ENCODE measurements around the gene DNAJC30. TPM values are rescaled to one million over a fixed set of nuclear protein-coding genes. Genes with fewer than 3 reads are reported as not detected.

Gene DNAJC30
- total RNA-seq, 2 experiments from 2014 or later = 9.3 to 11.0 TPM

DNA sequence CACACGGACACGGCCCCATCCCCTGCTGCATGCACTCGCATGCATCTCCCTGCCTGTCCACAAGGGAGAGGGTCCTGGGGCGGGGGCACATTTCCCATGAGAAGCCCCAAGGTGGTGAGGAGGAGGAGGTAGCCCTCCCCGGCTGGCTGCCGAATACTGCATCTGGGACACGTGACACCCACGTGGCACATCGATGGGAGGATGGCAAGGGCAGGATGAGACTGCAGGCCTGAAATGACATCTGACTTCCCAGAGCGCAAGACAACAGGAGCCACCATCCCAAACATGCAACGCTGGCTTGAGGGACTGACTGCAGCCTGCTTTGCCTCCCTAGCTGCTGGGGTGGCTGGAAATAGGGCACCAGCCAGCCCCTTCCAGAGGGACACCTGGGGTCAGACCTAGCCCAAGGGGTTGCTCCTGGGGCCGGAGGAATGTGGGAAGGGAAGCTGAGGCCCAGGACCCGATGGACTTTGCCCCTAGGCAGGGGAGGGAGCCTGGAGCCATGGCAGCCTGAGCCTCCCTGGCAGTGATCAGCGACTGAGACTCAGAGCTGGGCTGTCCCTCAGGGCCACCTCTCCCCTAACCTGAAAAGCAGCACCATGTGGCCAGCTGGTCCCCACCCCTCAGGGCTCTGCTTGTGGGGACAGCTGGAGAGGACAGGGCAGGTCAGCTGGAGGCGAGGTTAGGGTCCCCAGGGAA lies 16.3 kb upstream of the DNAJC30 start:
- CTCF ChIA-PET = no interaction called here
- POLR2A ChIA-PET = no interaction called here

DNA sequence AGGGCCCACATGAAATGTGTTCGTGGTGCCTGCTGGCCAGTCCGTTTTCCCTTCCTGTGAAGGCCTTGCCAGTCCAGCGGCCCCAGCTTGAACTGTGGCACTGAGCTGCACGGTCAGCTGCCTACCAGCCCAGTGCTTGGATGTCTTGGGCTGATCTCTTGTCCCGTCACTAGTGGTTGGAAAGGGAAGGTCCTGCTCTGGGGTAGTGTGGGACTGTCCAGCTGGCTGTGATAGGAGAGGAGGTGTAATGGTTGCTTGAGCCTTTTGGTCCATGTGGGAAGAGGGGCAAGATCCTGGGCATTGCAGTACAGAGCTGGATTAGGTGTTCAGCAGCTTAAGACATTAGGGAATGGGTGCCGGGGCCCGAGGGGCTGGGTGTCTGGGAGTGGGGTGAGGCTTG lies 15.2 kb upstream of the DNAJC30 start:
- CTCF ChIA-PET = no interaction called here
- POLR2A ChIA-PET = interaction anchor here (0.5 to 0.7 kb wide), 2 partner anchors 35 to 220 kb away, joined by 3 to 8 read pairs; no protein-coding TSS in a partner anchor

DNA sequence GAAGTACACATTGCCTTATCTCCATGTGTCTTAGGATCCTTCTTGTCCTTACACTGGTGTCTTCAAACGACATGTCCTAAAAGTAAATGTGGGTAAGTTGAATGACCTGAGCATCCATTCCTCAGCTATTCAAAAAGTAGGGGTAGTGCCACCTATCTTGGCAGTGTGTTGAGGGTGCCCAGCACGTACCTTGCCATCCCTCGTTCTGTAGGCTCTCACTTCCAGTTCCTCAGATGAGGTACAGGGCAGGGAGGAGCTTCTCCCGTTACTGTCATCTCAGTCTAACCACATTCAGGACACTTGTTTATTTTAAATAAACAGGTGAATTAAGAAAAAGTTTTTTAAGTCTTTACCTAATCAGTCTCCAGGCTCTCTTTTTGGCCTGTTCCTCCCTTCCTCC lies 13.1 kb upstream of the DNAJC30 start:
- POLR2A ChIA-PET = interaction anchor here (1.5 kb wide), 1 partner anchor 13 kb away, joined by 3 read pairs; no protein-coding TSS in a partner anchor
- CTCF ChIA-PET = no interaction called here

DNA sequence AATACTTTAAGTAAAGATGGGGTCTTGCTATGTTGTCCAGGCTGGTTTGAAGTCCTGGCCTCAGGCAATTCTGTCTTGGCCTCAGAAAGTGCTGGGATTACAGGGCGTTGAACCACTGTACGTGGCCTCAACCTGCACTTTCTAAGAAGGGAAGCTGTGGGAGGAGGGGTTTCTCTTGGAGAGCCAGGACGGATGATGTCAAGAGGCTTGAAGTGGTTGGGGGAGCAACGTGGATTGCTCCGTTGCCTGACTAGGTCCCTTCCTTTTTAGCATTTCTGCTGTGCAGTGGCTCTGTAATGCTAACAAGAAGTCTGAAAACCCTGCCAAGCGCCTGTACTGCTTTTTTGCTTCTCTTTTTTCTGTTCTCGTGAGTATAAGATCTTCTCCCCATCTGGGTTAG lies 7.4 kb upstream of the DNAJC30 start:
- ChIA-PET CTCF (no interaction called here), POLR2A (interaction anchor here (0.6 kb wide), 1 partner anchor 38 kb away, joined by 4 read pairs; no protein-coding TSS in a partner anchor)

DNA sequence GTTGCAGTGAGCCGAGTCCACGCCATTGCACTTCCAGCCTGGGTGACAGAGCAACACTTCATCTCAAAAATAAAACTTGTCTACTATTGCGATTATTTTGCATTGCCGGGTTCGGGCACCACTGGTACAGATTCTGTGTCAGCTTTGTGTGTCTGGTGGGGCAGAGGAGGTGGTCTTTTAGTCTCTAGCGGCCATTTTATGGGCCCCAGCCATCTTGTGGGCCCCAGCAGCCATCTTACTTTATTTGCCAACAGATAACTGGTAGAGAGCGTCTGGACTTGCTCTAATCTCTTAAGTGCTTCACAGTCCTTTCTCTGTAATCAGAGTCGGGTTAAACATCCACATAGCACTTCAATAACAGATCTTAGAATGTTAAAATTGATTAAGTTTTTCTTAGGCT lies 5.0 kb upstream of the DNAJC30 start:
- CTCF ChIA-PET = interaction anchor here (0.7 kb wide), 1 partner anchor 35 kb away, joined by 3 read pairs; no protein-coding TSS in a partner anchor
- POLR2A ChIA-PET = no interaction called here

DNA sequence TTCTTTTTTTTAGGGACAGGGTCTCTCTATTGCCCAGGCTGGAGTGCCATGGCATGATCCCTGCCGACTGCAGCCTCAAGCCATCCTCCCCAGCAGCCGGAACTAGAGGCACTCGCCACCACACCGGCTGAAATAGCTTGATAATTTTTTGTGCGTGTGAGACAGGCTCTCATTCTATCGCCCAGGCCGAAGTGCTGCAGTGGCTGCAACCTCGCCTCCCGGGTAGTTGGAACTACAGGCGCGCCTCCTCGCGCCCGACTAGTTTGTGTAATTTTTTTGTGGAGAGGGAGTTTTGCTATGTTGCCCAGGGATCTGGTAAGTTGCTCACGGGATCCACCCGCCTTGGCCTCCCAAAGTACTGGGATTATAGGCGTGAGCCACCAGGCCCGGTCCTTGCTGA lies 2.1 kb upstream of the DNAJC30 start:
- POLR2A ChIA-PET = no interaction called here
- CTCF ChIA-PET = no interaction called here

DNA sequence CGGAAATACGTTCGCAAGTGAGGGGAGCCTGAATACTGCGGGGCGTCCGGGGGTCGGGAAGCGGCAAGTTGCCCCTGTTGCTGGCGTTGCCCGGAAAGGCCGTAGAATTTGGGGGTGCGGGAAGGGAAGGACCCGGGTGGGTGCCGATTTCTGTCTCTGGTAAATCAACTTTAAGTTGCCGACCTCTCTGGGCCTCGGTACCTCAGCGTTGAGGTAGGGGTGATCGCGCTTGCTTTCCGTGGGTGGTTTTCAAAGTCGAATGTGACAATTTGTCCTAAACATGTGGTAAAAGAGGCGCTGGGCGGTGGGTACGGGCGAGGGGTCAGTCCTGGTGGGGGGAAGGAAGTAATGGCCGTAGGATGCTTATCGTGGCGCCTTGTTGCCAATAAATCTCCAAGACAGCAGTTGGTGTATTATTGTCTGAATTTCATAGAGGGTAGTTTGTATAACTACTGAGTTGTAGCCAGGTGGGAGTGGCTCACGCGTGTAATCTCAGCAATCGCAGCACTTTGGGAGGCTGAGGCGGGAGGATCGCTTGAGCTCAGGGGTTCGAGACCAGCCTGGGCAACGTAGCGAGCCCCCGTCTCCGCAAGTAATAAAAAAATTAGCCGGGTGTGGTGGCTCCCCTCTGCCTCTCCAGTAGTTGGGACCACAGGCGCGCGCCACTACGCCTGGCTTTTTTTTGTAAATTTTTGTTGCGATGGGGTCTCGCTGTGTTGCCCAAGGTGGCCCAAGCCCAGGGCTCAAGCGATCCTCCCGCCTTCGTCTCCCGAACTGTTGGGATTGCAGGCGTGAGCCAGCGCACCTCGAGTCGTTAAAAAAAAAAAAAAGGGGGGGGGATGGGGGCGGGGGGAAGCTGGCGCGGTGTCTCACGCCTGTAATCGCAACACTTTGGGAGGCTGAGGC lies 788 bp upstream of the DNAJC30 start:
- ChIA-PET CTCF (interaction anchor here (1.2 kb wide), 1 partner anchor 50 kb away, joined by 3 read pairs; no protein-coding TSS in a partner anchor), POLR2A (interaction anchor here (0.8 kb wide), 1 partner anchor 13 kb away, joined by 3 read pairs; no protein-coding TSS in a partner anchor)

DNA sequence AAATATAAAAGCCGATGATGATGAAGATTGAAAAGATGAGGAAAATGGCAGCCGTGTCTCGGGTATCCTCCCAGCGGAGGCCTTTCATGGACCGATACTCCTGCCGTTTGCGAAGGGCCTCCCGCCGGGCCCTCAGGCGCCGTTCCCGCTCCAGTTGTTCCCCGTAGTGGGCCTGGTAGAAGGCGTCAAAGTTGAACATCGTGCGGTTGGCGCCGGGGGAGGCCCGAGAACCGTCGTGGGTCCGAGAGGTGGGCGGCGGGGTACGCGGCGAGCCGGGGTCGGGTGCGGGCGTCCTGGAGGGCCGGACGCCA lies 553 bp downstream of the DNAJC30 start:
- ChIA-PET POLR2A (no interaction called here), CTCF (no interaction called here)

DNA sequence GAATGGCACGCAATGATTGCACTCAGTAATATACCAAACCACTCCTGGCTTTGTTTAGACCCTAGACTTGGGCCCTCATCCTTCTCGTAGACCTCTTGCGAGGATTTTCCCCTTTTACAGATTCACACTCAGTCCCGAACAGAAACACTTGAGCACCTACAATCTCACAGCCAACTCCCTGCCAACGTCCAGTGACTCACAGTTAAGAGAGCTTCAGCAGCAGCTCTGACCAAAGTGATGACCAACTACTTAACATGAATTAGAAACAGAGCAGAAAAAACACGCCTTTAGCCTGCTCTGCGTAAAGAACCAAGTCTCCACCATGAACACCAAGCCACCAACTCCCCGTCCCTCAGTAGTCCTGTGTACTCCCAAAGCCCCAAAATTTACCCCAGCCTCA lies 2.2 kb downstream of the DNAJC30 start:
- ChIA-PET CTCF (no interaction called here), POLR2A (no interaction called here)

DNA sequence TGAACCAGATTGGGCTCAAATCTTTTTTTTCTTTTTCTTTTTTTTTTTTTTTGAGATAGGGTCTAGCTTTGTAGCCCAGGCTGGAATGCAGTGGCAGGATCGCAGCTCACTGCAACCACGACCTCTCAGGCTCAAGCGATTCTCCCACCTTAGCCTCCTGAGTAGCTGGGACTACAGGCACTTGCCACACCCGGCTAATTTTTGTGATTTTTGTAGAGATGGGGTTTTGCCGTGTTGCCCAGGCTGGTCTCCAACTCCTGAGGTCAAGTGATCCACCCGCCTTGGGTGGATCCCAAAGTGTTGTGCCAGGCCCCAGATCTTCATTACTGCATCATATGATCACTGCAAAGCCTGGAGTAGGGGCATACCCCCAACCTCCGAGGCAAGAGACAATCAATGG lies 2.8 kb downstream of the DNAJC30 start:
- ChIA-PET POLR2A (no interaction called here), CTCF (no interaction called here)

DNA sequence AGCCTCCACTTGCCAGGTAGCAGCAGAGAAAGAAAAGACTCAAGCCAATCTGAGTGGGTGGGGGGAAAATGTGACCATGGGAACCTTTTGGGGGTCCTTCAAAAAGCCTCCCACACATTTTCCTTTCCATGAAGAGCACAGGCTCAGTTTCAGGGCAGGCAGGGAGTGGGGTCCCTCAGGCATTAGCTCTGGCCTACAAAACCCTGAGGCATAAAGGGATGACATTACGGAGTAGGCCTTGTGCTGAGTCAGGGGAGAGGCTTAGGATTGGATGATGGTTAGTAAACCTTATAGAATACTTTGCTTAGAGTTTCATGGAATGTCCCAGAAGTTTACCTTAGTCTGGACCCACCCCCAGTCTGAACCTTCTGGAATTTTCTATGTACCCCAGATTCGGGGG lies 3.5 kb downstream of the DNAJC30 start:
- POLR2A ChIA-PET = no interaction called here
- CTCF ChIA-PET = no interaction called here

DNA sequence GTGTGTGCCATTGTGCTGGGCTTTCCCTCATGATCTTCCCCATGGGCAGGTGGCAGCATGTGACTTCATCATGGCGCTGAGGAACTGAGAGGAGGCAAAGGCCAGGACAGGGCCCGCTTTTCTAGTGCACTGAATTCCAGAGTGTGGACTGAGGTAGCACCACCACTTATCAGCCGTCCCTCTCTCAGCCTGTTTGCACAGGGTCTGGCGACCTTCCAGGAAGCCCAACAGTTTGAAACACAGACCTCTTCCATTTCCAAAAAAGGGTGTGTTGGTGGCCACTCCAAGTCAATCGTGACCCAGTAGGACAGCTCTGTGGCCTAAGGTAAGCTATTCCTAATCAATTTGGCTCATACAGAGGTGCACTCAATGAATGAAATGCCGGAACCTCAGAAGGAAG lies 4.4 kb downstream of the DNAJC30 start:
- POLR2A ChIA-PET = no interaction called here
- CTCF ChIA-PET = interaction anchor here (0.6 to 0.7 kb wide), 2 partner anchors 11 to 14 kb away, joined by 3 read pairs; partner anchors contain the start of gene VPS37D

DNA sequence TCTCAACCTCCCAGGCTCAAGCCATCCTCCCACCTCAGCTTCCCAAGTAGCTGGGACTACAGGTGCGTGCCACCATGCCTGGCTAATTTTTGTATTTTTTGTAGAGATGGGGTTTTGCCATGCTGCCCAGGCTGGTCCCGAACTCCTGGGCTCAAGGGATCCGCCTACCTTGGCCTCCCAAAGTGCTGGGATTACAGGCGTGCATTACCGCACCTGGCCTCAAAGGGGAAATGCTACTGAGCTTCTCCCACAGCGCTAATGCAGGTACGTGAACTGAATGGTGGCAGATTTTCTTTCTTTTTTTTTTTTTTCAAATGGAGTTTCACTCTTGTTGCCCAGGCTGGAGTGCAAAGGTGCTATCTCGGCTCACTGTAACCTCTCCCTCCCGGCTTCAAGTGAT lies 7.2 kb downstream of the DNAJC30 start:
- POLR2A ChIA-PET = interaction anchor here (0.7 kb wide), 1 partner anchor 41 kb away, joined by 4 read pairs; no protein-coding TSS in a partner anchor
- CTCF ChIA-PET = interaction anchor here (0.6 to 1.0 kb wide), 3 partner anchors 11 to 70 kb away, joined by 3 to 4 read pairs (median 4); no protein-coding TSS in a partner anchor

DNA sequence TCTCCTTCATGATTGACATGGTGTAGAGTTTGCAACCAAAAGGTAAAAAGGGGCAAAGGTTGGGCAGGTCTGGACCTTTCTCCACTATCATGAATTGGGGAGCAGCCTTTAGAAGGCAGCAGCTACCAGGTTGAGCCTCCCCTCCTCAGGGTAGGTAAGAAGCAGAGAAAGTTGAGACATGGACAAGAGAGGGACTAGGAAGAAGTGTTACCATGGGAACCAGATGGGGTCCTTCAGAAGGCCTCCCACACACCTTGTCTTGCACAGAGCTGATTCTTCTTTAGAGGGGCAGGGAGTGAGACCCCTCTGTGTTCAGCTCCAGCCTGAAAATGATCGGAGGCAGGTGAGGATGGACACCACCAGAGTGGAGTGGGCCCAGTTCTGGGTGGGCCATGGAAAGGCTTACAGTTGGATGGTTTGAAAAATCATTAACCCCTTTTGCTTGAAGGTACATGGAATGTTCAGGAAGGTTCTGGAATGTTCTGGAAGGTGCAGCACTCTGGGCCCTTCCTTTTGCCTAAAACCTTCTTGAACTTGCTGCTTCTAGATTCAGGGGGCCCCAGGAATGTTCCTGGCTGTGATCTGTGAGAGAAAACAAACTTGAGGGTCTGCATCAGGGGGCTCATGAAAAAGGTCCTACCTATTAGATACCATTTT lies 8.7 kb downstream of the DNAJC30 start:
- CTCF ChIA-PET = interaction anchor here (0.8 kb wide), 1 partner anchor 60 kb away, joined by 3 read pairs; no protein-coding TSS in a partner anchor
- POLR2A ChIA-PET = no interaction called here

DNA sequence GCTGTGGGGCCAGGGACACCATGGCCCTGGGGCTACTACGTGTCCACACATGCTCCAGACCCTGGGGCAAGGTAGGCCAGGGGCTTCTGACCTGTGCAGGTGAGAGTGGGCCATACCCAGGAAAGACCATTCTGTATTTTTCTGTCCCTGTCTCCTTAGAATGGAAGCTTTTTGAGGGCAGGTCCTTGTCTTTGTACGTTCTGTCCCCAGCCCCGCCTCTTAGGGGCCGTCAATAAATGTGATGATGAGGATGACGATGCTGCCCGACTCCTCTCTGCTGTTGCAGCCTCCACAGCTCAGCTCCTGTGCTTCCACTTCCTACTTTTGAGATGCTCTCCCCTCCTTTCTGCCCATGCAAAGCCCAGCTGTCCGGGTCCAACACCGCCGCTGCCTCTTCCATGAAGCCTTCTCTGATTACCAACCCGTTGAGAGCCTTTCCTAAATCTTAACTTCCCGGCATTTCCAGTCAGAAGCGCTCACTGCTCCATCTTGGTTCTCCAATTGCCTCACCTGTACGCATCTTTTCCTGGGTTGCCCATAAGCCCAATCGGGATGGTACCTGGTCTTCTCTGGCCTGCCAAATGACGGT lies 11.3 kb downstream of the DNAJC30 start:
- CTCF ChIA-PET = interaction anchor here (1.6 to 1.7 kb wide), 2 partner anchors 53 to 65 kb away, joined by 5 to 6 read pairs; no protein-coding TSS in a partner anchor

DNA sequence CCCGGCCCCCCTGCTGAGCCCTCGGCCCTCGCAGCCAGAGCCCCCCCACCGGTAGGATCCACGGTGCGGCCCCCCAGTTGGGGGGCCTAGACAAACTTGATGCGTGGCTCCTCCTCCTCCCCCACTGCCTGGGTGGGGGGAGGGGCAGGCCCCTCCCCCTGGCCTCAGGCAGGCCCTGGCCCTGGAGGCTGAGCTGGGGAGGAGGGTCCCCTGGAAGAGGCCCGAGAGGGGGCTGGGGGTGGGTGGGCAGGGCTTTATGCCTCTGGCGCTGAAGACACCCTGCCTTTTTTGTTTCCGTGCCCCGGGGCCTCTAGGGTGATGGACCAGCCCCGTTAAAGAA lies 12.0 kb downstream of the DNAJC30 start:
- ChIA-PET CTCF (interaction anchor here (1.4 kb wide), 1 partner anchor 64 kb away, joined by 6 read pairs; no protein-coding TSS in a partner anchor), POLR2A (no interaction called here)

More for the DNA sequence above, 11.3 kb downstream of the DNAJC30 start:
- POLR2A ChIA-PET = no interaction called here

DNA sequence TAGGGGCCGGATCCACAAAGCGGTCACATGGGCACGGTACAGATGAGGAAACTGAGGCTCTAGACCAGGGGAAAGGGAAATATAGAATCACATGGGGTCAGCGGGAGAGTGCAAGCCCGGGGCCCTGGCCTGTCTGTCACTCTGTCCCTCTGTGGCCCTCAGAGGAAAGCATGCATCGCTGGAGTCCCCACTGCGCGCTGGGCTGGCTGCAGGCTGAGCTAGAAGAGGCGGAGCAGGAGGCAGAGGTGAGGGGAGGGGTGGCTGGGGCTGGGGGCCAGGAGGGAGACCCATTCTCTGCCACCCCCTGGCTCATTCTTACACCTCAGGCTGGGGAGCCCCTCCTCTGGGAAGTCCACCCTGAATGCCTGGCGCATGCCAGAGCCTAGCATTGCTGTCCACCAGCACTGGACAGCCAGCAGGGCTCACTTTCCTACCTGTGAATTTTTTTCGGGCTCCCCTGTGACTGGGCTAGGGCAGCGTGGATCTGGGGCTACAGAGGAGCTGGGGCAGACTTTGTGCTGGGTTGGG lies 13.3 kb downstream of the DNAJC30 start:
- CTCF ChIA-PET = interaction anchor here (1.0 to 1.4 kb wide), 2 partner anchors 63 kb away, joined by 5 to 6 read pairs; no protein-coding TSS in a partner anchor
- POLR2A ChIA-PET = no interaction called here

DNA sequence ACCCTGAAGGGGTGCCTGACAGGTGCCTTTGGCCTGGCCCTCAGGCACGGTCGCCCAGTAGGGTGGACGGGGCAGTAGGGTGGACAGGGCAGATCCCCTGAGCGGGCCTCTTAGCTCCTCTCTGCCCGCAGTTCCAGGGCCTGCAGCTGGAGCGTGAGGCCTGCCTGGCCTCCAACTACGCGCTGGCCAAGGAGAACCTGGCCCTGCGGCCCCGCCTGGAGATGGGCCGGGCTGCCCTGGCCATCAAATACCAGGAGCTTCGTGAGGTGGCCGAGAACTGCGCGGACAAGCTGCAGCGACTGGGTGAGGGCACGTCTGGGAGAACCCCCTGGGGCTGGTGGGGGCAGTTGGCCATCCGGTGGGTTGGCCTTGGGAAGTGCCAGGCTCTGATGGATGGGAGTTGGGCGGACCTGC lies 14.0 kb downstream of the DNAJC30 start:
- ChIA-PET POLR2A (no interaction called here), CTCF (interaction anchor here (1.0 kb wide), 2 partner anchors 62 to 64 kb away, joined by 4 to 5 read pairs; no protein-coding TSS in a partner anchor)

DNA sequence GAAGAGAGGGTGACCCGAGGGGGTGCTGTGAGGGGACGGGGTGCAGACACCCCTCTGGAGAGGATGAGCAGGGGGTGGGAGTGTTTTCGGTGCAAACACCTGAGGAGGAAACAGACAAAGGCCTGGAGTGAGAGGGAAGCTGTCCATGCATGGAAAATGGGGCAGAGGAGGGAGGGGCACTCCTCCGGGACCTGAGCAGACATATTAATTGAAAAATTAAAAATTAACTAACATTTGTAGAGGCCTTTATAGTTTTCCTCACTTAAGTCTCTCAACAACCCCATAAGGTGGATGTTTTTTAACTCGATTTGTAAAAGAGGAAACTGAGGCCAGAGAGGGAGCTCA lies 14.4 kb downstream of the DNAJC30 start:
- POLR2A ChIA-PET = no interaction called here
- CTCF ChIA-PET = interaction anchor here (1.0 kb wide), 2 partner anchors 62 to 64 kb away, joined by 4 to 5 read pairs; no protein-coding TSS in a partner anchor
